Natural killer cell (primary cell): ENCODE results near the gene IGFBP3. TPM values are rescaled to one million over a fixed set of nuclear protein-coding genes. Genes with fewer than 3 reads are reported as not detected.

Source experiments
- ATAC-seq, 3 donors: fragments of 150-1000 bp in 2 of 3; fragments of 200-7000 bp in 1 of 3; cut with Tn5 transposase; 1 replicate in 1 of 3; 2 replicates in 2 of 3; pipeline ENCODE4 v1.10.0; 2021; ENCODE audit warnings: mild to moderate bottlenecking in 2 of 3, moderate library complexity in 2 of 3
- DNase-seq, 2 donors: peaks; one replicate each; pipeline versions ENCODE4 v3.0.0 to v3.0.0-alpha.2; 2013 to 2021; ENCODE audit warnings: mixed read lengths in 1 of 2
- H3K27ac ChIP-seq: one replicate; pipeline ENCODE4 v1.5.1; 2013; ENCODE audit warnings: mild to moderate bottlenecking, low read length
- H3K27me3 ChIP-seq: one replicate; pipeline ENCODE4 v1.6.1; 2013; ENCODE audit warnings: low read length; ENCODE audit not compliant: control insufficient read depth, insufficient read depth
- H3K36me3 ChIP-seq: one replicate; pipeline ENCODE4 v1.6.1; 2013; ENCODE audit warnings: low read length; ENCODE audit not compliant: control insufficient read depth, insufficient read depth
- H3K4me1 ChIP-seq: one replicate; pipeline ENCODE4 v1.6.1; 2013; ENCODE audit warnings: low read length; ENCODE audit not compliant: control insufficient read depth, insufficient read depth
- H3K4me3 ChIP-seq: one replicate; pipeline ENCODE4 v1.5.1; 2013; ENCODE audit warnings: low read length
- H3K9me3 ChIP-seq: one replicate; pipeline ENCODE4 v1.6.1; 2013; ENCODE audit warnings: low read length; ENCODE audit not compliant: control insufficient read depth, insufficient read depth
- H3K27ac Mint-ChIP-seq, 2 donors: one replicate each; pipeline ENCODE4 v1.8.0; 2022; ENCODE audit warnings: mild to moderate bottlenecking in 2 of 2, mixed read lengths in 2 of 2, moderate library complexity in 1 of 2
- H3K27me3 Mint-ChIP-seq, 2 donors: one replicate each; pipeline ENCODE4 v1.8.0; 2022; ENCODE audit warnings: low read depth in 2 of 2, mixed read lengths in 2 of 2
- H3K36me3 Mint-ChIP-seq: one replicate; pipeline ENCODE4 v1.8.0; 2022; ENCODE audit warnings: mixed read lengths
- H3K4me1 Mint-ChIP-seq, 2 donors: one replicate each; pipeline ENCODE4 v1.8.0; 2022; ENCODE audit warnings: mixed read lengths in 2 of 2
- H3K4me3 Mint-ChIP-seq: one replicate; pipeline ENCODE4 v1.8.0; 2022; ENCODE audit warnings: mild to moderate bottlenecking, moderate library complexity, mixed read lengths
- H3K9me3 Mint-ChIP-seq, 2 donors: one replicate each; pipeline ENCODE4 v1.8.0; 2022; ENCODE audit warnings: mixed read lengths in 2 of 2
- WGBS: methylation state at CpG from one replicate; pipeline ENCODE4 v1.1.7; 2013; ENCODE audit warnings: missing lambda C conversion rate; ENCODE audit not compliant: insufficient coverage; 5-methylcytosine and 5-hydroxymethylcytosine counted together
- intact Hi-C: fragments of 100-400 bp; cut with micrococcal nuclease; formaldehyde crosslinking; loops from one replicate; pipeline ENCODE4 v1.14.2; 2022
- total RNA-seq, 4 donors: library from RNA; stranded (reverse); fragments of 120-200 nt in 1 of 4; gene quantifications; one replicate each; pipeline versions ENCODE4 v1.2.3 to v1.2.4, GENCODE V29; 2013 to 2022
- TF ChIP-seq, protein P1 (sequence below): fragments of 200-600 bp; IDR thresholded peaks from one replicate; pipeline ENCODE4 v1.8.0; 2022; ENCODE audit warnings: antibody characterized with exemption

The IGFBP3 gene
- total RNA-seq, 3 donors from 2014 or later (not counting 1 experiment from before 2014, with no cell fraction given) = 0.39 to 10.2 (median 1.2) TPM

DNA sequence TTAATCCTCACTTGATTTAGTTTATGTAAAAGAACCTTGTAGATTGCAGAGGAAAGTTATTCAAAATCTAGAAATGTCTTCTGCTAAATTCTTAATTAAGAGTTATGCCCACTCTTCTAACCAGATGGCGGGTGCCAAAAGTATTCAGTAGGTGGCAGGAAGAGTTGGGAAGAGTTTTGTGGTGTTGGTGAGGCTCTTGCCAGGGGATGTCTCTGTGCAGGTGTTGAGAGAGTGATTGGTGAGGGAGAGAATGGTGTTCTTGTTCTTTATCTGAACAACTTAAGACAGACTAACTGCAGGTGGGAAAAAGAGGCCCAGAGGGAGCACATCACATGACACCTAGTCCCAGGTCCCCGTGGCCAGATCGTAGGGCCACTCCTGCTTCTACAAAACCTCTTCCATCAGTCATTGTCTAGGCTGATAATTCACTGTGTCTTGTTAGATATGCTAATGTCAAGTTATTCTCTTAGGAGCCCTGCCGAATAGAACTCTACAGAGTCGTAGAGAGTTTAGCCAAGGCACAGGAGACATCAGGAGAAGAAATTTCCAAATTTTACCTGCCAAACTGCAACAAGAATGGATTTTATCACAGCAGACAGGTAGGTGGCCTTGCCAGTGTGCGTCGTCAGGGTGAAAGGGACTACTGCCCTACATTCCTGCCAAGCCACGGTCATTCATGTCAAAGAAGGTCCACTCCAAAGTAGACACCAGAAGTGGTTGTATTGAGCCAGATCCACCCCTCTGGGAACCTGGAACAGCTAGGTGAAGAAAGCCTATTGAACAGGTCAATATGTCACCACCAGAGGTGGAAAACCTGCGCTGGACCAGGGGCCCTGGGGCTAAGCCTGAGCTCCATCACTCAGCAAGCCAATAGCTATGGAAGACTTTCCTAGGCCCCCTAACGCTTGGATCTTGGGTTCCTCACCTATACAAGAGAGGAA, 29.3 kb downstream of the IGFBP3 start:
- Mint-ChIP-seq H3K27ac (no peak overlapping the region), H3K36me3 (no peaks in the 10 kb centered on the region), H3K4me3 (no peak overlapping the region), H3K9me3 (no peaks in the 10 kb centered on the region), H3K27me3 (peaks cover 28 to 71% of the 10 kb centered on the region in 2 donors), H3K4me1 (no peaks in the 10 kb centered on the region)
- WGBS = 73% methylated on average over 10 of the region's 10 CpGs
- intact Hi-C loops = no loop called here
- Histone ChIP-seq H3K4me3 (no peak overlapping the region), H3K27ac (no peak overlapping the region), H3K9me3 (no peaks in the 10 kb centered on the region), H3K27me3 (peaks cover 16% of the 10 kb centered on the region), H3K4me1 (no peaks in the 10 kb centered on the region), H3K36me3 (no peaks in the 10 kb centered on the region)
- ATAC-seq (no peak), DNase-seq (no peak)
- TF ChIP-seq, protein P1, sequence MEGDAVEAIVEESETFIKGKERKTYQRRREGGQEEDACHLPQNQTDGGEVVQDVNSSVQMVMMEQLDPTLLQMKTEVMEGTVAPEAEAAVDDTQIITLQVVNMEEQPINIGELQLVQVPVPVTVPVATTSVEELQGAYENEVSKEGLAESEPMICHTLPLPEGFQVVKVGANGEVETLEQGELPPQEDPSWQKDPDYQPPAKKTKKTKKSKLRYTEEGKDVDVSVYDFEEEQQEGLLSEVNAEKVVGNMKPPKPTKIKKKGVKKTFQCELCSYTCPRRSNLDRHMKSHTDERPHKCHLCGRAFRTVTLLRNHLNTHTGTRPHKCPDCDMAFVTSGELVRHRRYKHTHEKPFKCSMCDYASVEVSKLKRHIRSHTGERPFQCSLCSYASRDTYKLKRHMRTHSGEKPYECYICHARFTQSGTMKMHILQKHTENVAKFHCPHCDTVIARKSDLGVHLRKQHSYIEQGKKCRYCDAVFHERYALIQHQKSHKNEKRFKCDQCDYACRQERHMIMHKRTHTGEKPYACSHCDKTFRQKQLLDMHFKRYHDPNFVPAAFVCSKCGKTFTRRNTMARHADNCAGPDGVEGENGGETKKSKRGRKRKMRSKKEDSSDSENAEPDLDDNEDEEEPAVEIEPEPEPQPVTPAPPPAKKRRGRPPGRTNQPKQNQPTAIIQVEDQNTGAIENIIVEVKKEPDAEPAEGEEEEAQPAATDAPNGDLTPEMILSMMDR = no peak

DNA sequence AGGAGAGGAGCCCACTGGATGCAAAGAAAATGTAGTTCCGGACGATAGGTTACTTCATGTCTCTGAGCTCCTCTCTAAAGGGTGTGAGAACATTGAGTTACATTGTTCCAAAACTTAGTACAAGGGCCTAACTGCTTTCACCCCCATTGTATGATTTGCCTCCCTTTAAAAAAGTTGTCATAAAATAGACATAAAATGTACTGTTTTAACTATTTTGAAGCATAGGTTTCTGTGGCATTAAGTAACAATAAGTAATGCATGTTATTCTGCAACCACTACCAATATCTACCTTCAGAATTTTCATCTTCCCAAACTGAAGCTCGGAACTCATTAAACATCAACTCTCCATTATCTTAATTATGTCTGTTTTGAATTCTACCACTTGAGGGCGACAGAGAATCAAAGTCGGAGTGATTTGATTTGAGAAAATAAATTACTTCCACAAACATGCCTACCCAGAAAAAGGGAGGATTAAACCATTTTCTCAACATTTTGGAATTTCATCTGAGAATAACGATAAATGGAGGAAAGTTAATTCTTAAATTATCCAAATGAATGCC, 30.1 kb downstream of the IGFBP3 start:
- H3K4me3 ChIP-seq = no peak overlapping the region
- no peaks in the 10 kb centered on the region for H3K4me1 Mint-ChIP-seq
- peak in 1 of 2 donors; percentile 44 for DNase-seq
- H3K27me3 Mint-ChIP-seq = peaks cover 28 to 69% of the 10 kb centered on the region in 2 donors
- H3K4me1 ChIP-seq = no peaks in the 10 kb centered on the region
- H3K36me3 ChIP-seq = no peaks in the 10 kb centered on the region
- no peak overlapping the region for H3K4me3 Mint-ChIP-seq
- ATAC-seq = no peak
- peaks cover 13% of the 10 kb centered on the region for H3K27me3 ChIP-seq
- H3K36me3 Mint-ChIP-seq = no peaks in the 10 kb centered on the region
- intact Hi-C loops = no loop called here
- TF ChIP-seq, protein P1 = peak; percentile 41
- no peak overlapping the region for H3K27ac Mint-ChIP-seq
- no peak overlapping the region for H3K27ac ChIP-seq
- 93% methylated on average over 2 of the region's 6 CpGs for WGBS
- H3K9me3 Mint-ChIP-seq = no peaks in the 10 kb centered on the region
- no peaks in the 10 kb centered on the region for H3K9me3 ChIP-seq

DNA sequence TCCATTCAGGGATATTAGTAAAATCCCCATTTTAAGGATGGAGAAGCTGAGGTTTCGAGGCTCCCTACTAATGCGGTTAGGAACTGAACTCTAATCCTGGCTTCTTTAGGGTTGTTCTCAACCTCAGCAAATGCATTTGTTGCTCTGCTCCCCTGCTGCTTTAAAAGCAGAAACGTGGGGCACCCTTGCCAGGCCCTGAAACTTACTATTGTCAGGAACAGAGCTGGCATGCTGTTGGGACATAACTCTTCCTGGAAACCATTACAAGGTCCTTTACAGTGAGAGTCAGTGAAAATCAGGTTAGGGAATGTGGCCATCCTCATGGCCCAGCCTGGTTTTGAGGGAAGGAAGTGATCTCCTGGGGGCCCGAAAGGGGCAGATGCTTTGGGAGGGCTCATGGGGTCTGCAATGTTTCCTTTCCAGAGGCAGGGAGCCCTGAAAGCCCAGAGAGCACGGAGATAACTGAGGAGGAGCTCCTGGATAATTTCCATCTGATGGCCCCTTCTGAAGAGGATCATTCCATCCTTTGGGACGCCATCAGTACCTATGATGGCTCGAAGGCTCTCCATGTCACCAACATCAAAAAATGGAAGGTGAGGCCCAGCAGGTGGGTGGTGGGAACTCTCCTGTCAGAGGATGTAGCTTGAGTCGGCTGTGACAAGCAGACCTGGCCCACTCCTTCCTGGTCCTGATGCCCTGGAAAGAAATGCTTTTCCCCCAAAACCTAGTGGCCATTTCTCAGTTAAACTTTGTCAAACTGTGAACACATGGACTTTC, 30.8 kb downstream of the IGFBP3 start:
- no peaks in the 10 kb centered on the region for H3K36me3 Mint-ChIP-seq
- H3K4me1 Mint-ChIP-seq = no peaks in the 10 kb centered on the region
- Histone ChIP-seq H3K4me3 (no peak overlapping the region), H3K27ac (no peak overlapping the region), H3K4me1 (no peaks in the 10 kb centered on the region), H3K36me3 (no peaks in the 10 kb centered on the region), H3K27me3 (peaks cover 13% of the 10 kb centered on the region), H3K9me3 (no peaks in the 10 kb centered on the region)
- ATAC-seq = no peak
- no peak overlapping the region for H3K27ac Mint-ChIP-seq
- no peak overlapping the region for H3K4me3 Mint-ChIP-seq
- 82% methylated on average over 8 of the region's 8 CpGs for WGBS
- intact Hi-C loops = no loop called here
- H3K9me3 Mint-ChIP-seq = no peaks in the 10 kb centered on the region
- H3K27me3 Mint-ChIP-seq = peaks cover 28 to 63% of the 10 kb centered on the region in 2 donors
- no peak for DNase-seq
- TF ChIP-seq, protein P1 = no peak
